HUES64 (cell line): ENCODE measurements around the gene RFT1.

Source experiments
- H3K27ac ChIP-seq: 2 replicates; pipeline ENCODE4 v1.7.0; 2013; ENCODE audit warnings: low read depth, low read length, inconsistent platforms
- H3K27me3 ChIP-seq: 2 replicates; pipeline ENCODE4 v1.6.1; 2013; ENCODE audit warnings: mild to moderate bottlenecking, low read length; ENCODE audit not compliant: insufficient read depth
- H3K36me3 ChIP-seq: 2 replicates; pipeline ENCODE4 v1.6.1; 2013; ENCODE audit warnings: mild to moderate bottlenecking, low read length; ENCODE audit not compliant: insufficient read depth
- H3K4me1 ChIP-seq: 2 replicates; pipeline ENCODE4 v1.6.1; 2013; ENCODE audit warnings: mild to moderate bottlenecking, low read length, moderate library complexity; ENCODE audit not compliant: insufficient read depth
- H3K4me3 ChIP-seq: 2 replicates; pipeline ENCODE4 v1.5.1; 2013; ENCODE audit warnings: mild to moderate bottlenecking, low read length, moderate library complexity
- H3K9ac ChIP-seq: 2 replicates; pipeline ENCODE4 v1.6.1; 2013; ENCODE audit warnings: mild to moderate bottlenecking, low read depth, low read length
- H3K9me3 ChIP-seq: 2 replicates; pipeline ENCODE4 v1.6.1; 2013; ENCODE audit warnings: low read depth, low read length; ENCODE audit not compliant: insufficient read depth
- WGBS: fragments of 150-250, 120-280 bp; methylation state at CpG from one replicate; pipeline ENCODE4 v1.1.7; 2013; ENCODE audit warnings: missing lambda C conversion rate; 5-methylcytosine and 5-hydroxymethylcytosine counted together

The RFT1 gene

GRCh38 chr3:53116956-53117355 lies 13.3 kb downstream of the RFT1 start:
- Histone ChIP-seq H3K27me3 (no peaks in the 10 kb centered on the region), H3K27ac (no peak overlapping the region), H3K9me3 (no peaks in the 10 kb centered on the region), H3K4me1 (no peaks in the 10 kb centered on the region), H3K4me3 (no peak overlapping the region), H3K9ac (no peak overlapping the region), H3K36me3 (peaks cover 53% of the 10 kb centered on the region)
- 100% methylated on average over 1 of the region's 1 CpG for WGBS

GRCh38 chr3:53114412-53115074 lies 15.7 kb downstream of the RFT1 start:
- H3K4me3 ChIP-seq = no peak overlapping the region
- no peak overlapping the region for H3K9ac ChIP-seq
- H3K36me3 ChIP-seq = peaks cover 41% of the 10 kb centered on the region
- H3K27ac ChIP-seq = no peak overlapping the region
- no peaks in the 10 kb centered on the region for H3K9me3 ChIP-seq
- H3K27me3 ChIP-seq = no peaks in the 10 kb centered on the region
- 93% methylated on average over 5 of the region's 5 CpGs for WGBS
- no peaks in the 10 kb centered on the region for H3K4me1 ChIP-seq

GRCh38 chr3:53114011-53114400 lies 16.2 kb downstream of the RFT1 start:
- no peak overlapping the region for H3K27ac ChIP-seq
- H3K9ac ChIP-seq = no peak overlapping the region
- WGBS = 15% methylated on average over 5 of the region's 5 CpGs
- peaks cover 39% of the 10 kb centered on the region for H3K36me3 ChIP-seq
- H3K27me3 ChIP-seq = no peaks in the 10 kb centered on the region
- H3K4me1 ChIP-seq = no peaks in the 10 kb centered on the region
- H3K4me3 ChIP-seq = no peak overlapping the region
- no peaks in the 10 kb centered on the region for H3K9me3 ChIP-seq

DNA sequence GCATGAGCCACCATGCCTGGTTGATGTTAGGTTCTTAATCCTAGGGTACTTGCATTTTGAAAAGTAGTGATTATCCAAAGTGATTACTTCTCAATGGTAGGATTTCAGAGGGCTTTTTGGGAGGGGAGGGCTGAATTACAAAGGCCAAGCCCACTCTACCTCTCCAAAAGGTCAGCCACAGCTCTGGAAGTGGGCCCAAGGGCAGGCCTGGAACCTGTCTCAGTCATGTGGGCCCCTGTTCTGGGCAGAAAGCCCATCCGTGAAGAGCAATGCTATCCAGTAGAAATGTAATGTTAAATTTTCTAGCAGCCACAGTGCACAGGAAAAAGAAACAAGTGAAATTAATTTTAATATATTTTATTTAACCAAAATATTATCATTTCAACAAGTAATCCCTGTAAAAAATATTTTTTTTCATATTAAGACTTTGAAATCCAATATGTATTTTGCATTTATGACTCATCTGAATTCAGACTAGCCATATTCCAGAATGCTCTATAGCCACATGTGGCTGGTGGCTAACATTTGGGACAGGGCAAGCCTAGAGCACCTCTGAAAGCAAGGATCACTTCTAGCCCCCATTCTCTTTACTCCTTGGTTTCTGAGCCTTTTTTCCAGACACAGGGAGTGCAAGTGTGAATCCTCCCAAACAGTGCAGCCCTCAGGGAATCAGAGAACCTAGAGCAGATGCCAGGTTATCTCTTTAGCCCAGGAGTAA lies 16.8 kb downstream of the RFT1 start:
- Histone ChIP-seq H3K27me3 (no peaks in the 10 kb centered on the region), H3K36me3 (peaks cover 35% of the 10 kb centered on the region), H3K4me1 (no peaks in the 10 kb centered on the region), H3K9me3 (no peaks in the 10 kb centered on the region), H3K4me3 (no peak overlapping the region), H3K27ac (no peak overlapping the region), H3K9ac (no peak overlapping the region)
- WGBS = 94% methylated on average over 1 of the region's 1 CpG

GRCh38 chr3:53111822-53112221 lies 18.4 kb downstream of the RFT1 start:
- H3K27ac ChIP-seq = no peak overlapping the region
- peaks cover 20% of the 10 kb centered on the region for H3K36me3 ChIP-seq
- no peak overlapping the region for H3K4me3 ChIP-seq
- H3K4me1 ChIP-seq = no peaks in the 10 kb centered on the region
- H3K9me3 ChIP-seq = no peaks in the 10 kb centered on the region
- no peaks in the 10 kb centered on the region for H3K27me3 ChIP-seq
- WGBS = 90% methylated on average over 3 of the region's 3 CpGs
- H3K9ac ChIP-seq = no peak overlapping the region

GRCh38 chr3:53109891-53110771 lies 20.1 kb downstream of the RFT1 start:
- Histone ChIP-seq H3K4me1 (no peaks in the 10 kb centered on the region), H3K27me3 (no peaks in the 10 kb centered on the region), H3K9ac (no peak overlapping the region), H3K4me3 (no peak overlapping the region), H3K9me3 (no peaks in the 10 kb centered on the region), H3K36me3 (peaks cover 31% of the 10 kb centered on the region), H3K27ac (no peak overlapping the region)
- 84% methylated on average over 10 of the region's 12 CpGs for WGBS

DNA sequence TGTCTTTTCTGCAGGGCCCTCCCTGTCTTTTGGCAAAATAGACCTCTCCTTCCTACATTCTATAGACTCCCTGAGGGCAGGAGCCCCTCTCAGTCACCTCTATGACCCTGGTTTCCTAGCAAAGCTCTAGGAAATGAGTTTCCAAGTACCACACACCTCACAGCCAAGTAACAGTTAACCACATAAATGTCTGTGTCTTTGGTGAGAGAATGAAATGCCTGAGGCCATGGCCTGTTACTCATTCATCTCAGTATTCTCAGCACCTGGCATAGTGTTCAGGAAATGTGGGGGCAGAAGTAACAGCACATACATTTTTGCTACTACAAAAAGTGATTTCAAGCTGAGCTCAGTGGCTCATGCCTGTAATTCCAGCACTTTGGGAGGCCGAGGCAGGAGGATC lies 21.0 kb downstream of the RFT1 start:
- no peak overlapping the region for H3K27ac ChIP-seq
- peaks cover 39% of the 10 kb centered on the region for H3K36me3 ChIP-seq

DNA sequence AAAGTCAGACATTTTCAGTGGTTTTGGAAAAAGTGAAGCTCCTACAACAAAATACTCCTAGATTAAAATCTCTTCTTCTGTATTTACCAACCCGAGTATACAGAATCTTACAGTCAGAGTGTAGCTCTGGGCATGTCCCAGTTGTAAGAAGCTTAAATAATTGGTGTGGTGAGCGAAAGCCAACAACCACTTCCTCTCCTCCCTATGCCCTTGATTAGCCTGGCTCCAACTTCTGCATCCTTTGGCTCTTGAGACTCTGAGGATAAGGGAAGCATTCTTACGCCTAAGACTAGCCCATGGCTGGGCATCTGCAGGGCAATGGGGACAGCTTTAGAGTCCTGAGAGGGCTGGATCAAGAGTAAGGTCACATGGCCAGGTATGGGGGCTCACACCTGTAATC lies 25.5 kb downstream of the RFT1 start:
- 67% methylated on average over 3 of the region's 3 CpGs for WGBS
- Histone ChIP-seq H3K36me3 (peaks cover 53% of the 10 kb centered on the region), H3K9ac (no peak overlapping the region)

More for the DNA sequence above, 21.0 kb downstream of the RFT1 start:
- no peak overlapping the region for H3K4me3 ChIP-seq
- no peaks in the 10 kb centered on the region for H3K4me1 ChIP-seq
- H3K9me3 ChIP-seq = no peaks in the 10 kb centered on the region
- no peaks in the 10 kb centered on the region for H3K27me3 ChIP-seq
- 88% methylated on average over 1 of the region's 1 CpG for WGBS
- no peak overlapping the region for H3K9ac ChIP-seq

GRCh38 chr3:53103397-53104296 lies 26.6 kb downstream of the RFT1 start:
- H3K9ac ChIP-seq = no peak overlapping the region
- H3K4me1 ChIP-seq = no peaks in the 10 kb centered on the region
- no peak overlapping the region for H3K27ac ChIP-seq
- no peaks in the 10 kb centered on the region for H3K9me3 ChIP-seq
- 94% methylated on average over 16 of the region's 16 CpGs for WGBS
- H3K4me3 ChIP-seq = no peak overlapping the region
- peaks cover 54% of the 10 kb centered on the region for H3K36me3 ChIP-seq
- no peaks in the 10 kb centered on the region for H3K27me3 ChIP-seq

More for the DNA sequence above, 25.5 kb downstream of the RFT1 start:
- H3K4me1 ChIP-seq = no peaks in the 10 kb centered on the region
- H3K4me3 ChIP-seq = no peak overlapping the region
- H3K27ac ChIP-seq = no peak overlapping the region
- no peaks in the 10 kb centered on the region for H3K9me3 ChIP-seq
- H3K27me3 ChIP-seq = no peaks in the 10 kb centered on the region

DNA sequence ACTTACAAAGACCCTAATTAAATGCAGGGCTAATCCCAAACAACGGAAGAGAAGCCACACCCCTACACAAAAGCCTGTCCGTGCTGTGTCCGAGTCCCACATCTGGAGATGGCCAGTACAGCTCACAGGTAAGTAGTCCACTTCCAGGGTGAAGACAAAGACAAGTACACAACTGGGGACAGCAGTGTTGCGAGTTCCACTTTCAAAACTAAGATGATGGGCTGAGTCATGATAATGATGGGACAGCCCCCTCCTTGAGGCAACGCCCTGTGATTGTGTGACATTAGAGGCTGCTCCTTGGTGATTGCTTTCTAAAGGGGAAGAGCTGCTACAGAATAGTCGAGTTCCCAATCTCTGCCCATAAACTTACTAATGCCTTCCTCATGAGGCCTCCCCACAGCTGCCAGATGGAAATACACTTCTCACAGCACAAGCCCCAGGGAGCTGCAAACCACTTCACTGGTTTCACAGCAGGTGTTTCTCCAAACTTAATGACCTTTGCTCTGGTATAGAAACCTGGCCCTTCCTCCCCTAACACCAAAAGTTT lies 27.6 kb downstream of the RFT1 start:
- Histone ChIP-seq H3K4me3 (no peak overlapping the region), H3K27ac (no peak overlapping the region), H3K36me3 (peaks cover 58% of the 10 kb centered on the region), H3K4me1 (no peaks in the 10 kb centered on the region), H3K9ac (no peak overlapping the region), H3K9me3 (no peaks in the 10 kb centered on the region), H3K27me3 (no peaks in the 10 kb centered on the region)
- 70% methylated on average over 6 of the region's 6 CpGs for WGBS
